Measurements from ENCODE around the gene RPL18.
"Not testable (repeated sequence)": the region's sequence is repeated elsewhere in the genome, so short reads cannot be mapped to it uniquely, and the experiment has no call there.

RPL18 gene

DNA sequence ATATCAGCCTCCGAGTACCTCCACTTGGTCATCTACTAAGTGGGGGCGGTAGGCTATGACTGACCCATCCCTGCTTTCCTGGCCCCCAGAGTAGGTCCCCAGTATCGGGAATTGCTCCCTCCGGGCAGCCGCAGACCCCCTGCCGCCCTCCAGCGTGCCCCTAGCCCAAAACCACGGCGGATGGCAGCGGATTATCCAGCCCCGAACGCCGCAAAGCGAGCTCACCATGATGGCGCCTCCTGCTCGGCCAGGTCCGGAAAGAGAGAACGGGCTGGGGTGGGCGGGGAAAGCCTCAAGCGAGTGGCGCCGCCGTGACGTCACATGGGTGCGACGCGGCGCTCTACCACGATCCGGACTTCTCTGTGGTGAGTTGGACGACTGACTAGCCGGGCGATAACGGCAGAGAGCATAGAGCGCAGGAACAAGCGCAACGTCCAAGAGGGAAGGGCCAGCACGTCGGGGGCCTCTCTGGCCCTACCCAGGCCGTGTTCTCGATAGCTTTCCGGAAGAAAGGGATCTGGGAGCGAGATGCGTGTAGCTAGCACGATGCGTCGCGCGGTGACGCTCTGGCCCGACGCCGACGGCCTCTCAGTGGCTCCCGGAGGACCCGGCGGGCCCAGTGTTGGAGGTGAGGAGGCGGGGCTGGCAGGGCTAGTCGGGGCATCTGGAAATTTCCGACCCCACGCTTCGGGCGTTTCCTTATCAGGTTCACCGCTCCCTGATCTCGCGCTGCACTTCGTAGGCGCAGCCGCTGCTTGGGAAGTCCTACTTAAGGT is at the start of gene RPL18, which contains the start of gene SPHK2:
RPL18 (minus strand) TSS at position 263 of the 776 bp plus-strand sequence; CDS start at position 228, 35 bp downstream.
SPHK2 (plus strand) TSS at position 591 of the 776 bp plus-strand sequence. CDS start 1,009 bp downstream, outside the sequence.
- DNase-seq, result peak; percentile 100

DNA sequence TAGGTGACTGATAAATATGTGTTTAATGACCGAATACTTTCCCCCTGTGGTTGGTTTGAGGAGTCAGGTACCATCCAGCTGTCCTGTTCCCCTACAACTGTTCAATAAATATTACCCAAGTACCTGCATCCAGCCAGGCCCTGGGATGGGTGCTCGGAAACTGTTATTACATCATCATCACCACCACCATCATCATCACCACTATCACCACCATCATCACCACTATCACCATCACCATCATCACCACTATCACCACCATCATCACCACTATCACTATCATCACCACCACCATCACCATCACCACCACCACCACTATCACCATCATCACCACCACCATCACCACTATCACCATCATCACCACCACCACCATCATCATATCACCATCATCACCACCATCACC is 49.8 kb upstream of the RPL18 start:
- DNase-seq, result no peak

DNA sequence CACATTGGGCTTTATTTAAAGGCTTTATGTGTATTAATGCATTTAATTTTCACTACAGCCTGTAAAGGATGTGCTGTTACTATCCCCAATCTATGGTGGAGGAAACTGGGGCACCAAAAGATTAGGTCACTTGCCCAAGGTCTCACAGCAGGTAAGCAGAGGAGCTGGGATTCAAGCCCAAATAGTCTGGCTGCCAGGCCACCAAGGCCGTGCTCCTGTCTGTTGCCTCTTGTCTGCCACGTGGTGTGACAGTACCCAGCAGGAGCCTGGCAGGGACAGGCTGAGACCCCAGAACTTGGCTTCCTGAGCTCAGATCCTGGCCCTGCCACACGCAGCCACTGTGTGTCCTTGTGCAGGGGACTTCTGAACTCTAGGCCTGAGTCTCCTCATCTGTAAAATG is 49.4 kb upstream of the RPL18 start:
- DNase-seq, result no peak

DNA sequence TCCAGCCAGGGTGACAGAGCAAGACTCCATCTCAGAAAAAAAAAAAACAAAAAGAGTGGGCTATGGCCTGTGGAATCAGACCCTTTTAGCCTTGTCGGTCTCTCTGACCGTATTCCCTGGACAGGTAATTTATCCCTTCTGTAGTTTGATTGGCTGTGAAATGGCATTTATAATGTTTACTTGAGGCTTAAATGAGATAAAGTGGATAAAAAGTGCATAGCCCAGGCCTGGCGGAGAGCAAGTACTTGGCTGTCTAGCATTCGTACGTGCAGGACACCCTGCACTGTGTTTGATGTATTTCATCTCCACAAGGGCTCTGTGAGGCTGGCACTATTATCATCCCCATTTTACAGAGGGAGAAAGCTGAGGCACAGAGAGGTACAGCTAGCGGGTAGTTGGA is 46.8 kb upstream of the RPL18 start:
- no peak for DNase-seq

DNA sequence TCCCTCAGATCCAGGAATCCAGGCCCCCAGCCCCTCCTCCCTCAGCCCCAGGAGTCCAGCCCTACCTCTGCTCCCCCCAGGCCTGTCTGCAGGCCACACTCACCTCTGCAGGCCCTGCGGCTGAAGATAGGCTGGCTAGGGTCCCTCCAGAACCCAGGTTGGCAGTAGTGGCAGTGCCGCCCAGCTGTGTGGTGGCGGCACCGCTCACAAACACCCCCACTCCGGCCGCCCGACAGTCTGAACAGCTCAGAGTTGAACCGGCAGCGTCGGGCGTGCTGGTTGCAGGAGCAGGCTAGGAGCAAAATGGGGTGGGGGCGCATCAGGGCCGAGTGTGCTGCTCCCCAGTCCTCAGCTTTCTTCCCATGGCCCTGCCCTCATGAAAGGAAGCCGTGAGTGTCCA is 45.5 kb upstream of the RPL18 start:
- no peak for DNase-seq

DNA sequence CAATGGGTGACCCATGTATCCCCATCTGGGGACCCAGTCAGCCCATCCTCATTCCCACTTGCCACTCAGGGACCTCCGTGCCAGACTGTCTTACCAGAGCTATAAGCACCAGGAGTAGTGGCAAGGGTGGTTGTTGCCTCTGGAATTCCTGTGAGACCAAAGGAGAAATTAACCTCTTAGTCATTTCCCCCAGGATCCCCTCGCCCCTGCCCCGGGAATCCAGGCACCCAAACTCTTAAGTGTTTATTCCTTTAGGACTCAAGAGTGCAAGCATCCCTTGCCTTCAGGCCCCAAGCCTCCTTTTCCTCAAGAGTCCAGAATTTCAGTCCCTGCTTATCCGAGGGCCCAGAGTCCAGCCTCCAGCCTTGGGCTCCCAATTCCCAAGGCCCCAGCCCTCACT is 44.7 kb upstream of the RPL18 start:
- DNase-seq, result no peak

DNA sequence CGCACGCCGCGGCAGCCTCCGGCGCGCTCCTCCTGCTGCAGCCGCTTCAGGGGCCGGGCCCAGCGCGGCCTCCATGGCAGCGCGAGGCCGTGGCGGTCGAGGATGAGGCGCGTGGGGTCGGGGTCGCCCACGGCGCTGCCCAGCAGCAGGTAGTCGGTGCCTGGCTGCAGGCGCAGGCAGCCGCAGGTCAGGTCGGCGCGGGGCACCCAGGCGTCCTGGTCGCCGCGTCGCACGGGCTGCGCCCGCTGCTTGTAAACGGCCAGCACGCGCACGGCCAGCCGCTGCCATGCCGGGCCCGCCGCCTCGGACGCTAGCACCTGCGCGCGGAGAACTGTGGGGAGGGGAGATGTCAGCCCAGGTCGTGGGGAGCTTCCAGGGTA is 42.7 kb upstream of the RPL18 start:
- DNase-seq, result no peak

DNA sequence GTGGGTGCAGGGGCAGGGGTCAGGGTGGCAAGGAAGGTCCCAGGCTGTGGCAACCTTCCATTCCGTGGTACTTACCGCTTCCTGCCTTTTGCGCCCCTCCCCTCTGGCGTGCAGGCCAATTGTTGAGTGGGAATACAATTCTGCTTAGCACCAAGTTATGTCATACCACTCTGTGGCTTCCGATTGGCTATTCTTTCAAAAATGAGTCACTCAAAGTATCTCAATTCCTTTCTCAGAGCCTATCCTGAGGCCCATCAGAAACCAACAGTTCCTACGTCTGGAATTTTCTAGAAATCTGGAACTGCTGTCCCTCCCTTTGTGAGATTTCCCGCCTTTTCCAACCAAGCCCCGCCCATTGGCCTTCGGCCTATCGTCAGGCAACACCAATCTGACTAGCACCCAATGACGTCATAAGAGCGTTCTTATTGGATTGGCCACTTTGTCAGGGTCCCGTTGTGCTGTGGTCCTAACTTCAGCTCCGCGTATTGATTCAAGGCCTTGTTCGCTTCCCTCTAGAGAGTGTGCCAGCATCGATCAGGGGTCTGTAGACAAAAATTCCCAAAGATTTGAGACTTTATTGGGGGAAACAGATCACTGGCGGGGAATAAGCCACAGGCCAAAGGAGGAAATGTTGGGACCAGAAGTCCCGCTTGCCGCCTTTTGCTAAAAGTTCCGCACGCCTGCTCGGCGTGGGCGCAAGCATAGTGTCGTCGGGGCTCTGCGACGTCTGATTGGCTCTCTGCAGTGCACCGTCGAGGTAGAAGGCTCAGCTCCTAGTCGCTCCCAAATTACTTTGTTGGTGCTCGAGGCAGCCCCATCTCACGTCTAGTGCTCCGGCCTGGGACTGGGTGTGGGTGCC is 42.1 kb upstream of the RPL18 start:
- DNase-seq, result peak; percentile 98

DNA sequence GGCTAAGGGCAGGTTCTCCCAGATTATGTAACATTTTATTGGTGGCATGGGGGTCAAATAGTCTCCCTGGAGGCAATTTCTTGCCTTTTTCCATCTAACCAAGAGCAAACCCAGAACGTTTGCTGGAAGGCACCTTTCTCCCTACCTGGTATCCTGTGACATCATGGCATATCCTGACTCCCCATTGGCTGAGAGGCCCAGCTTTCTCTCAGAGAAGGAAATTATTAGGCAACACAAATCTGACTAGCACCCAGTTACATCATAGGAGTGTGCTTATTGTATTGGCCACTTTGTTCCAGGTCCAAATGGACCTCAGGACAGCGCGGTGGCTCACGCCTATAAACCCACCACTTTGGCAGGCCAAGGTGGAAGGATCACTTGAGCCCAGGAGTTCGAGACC is 40.8 kb upstream of the RPL18 start:
- peak; percentile 13 for DNase-seq

DNA sequence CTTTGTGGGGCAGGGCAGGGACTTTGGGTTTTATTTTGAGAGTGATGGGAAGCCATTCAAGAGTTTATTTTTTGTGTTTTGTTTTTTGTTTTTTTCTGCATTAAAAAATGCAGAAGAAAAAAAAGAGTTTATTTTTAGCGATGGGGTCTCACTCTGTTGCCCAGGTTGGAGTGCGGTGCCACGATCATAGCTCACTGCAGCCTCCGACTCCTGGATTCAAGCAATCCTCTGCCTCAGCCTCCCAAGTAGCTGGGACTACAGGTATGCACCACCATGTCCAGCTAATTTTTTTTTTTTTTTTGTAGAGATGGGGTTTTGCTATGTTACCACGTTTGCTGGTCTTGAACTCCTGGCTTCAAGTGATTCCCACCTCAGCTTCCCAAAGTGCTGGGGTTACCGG is 39.5 kb upstream of the RPL18 start:
- DNase-seq, result no peak

DNA sequence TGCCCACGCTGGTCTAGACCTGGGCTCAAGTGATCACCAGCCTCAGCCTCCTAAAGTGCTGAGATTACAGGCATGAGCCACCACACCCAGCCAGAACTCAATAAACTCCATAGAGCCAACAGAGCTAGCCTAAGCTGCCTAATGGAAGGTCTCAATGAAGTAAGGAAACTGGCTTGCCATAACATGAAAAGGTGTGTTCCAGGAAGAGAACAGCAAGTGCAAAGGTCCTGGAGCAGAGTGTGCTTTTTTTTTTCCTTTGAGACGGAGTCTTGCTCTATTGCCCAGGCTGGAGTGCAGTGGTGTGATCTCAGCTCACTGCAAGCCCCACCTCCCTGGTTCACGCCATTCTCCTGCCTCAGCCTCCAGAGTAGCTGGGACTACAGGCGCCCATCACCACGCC is 38.9 kb upstream of the RPL18 start:
- DNase-seq, result not testable (repeated sequence)

DNA sequence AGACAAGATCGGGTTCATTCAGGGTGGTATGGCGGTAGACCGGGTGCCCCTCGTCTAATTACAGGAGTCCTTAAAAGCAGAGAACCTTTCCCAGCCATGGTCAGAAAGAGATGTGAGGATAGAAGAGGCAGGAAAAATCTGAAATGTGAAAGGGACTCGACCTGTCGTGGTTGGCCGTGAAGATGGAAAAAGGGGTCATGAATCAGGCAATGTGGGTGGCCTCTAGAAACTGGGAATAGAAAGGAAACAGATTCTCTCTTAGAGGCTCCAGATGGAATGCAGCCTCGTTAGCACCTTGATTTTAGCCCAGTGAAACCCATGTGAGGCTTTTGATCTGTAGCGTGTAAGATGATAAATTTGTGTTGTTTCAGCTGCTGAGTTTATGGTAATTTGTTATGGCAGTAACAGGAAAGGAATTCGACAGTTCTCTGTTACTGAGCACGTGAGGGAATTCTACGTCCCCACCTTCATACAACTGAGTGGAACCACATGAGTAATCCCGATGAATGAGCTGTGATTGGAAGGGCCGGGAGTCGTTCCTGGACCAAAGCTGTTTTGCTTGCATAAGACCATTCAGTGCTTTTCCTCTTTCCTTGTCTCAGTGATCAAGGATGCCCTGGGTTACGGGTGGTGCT is 38.0 kb upstream of the RPL18 start:
- no peak for DNase-seq

DNA sequence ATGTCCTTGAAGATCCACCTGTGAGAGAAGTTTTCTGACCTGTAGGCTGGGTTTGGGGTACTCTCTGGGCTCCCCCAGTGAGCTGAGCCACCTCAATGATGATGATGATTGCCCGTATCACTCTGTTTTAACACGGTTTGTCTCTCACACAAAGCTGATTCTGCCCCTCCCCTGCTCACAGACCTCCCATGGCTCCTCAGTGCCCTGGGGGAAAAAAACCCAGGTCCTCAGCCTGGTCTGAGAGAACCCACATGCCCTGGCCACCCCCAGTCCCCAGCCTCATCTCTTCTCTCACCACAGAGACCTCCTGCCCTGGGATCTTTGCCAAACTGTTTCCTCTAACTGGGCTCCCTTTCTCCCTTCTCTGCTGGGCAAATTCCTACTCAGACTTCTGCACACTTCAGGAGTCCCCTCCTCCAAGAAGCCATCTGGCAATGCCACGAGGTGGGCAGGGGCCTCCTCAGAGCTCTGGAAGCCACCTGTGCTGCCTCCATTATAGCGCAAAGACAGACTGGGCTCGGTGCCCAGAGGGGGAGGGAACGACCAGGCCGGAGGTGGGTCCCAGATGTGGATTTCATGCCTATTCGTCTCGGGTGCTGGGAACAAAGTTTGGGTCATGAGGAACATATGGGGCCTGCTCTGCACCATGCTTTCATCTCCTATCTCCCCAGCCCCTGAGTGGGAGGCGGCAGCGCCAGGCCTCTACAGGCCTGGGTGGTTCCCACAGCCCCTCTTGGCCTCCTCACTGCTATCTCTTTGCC is 35.5 kb upstream of the RPL18 start:
- DNase-seq, result peak; percentile 29

DNA sequence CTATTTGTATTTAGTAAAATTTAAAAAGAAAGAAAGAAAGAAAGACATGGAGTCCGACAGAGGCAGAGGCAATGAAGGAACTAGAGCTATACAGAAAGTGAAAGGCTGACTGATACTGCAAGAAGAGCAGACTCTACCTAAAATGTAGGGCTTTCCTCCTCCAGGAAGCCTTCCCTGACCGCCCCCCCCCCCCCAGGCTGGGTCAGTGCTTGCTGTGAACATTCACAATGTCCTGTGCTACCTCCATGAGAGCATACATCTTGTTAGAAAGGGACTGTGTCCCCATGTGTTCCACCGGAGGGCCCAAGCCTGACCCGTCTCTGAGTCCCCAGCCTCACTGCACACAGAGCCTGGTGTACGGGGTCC is 32.7 kb upstream of the RPL18 start:
- no peak for DNase-seq

DNA sequence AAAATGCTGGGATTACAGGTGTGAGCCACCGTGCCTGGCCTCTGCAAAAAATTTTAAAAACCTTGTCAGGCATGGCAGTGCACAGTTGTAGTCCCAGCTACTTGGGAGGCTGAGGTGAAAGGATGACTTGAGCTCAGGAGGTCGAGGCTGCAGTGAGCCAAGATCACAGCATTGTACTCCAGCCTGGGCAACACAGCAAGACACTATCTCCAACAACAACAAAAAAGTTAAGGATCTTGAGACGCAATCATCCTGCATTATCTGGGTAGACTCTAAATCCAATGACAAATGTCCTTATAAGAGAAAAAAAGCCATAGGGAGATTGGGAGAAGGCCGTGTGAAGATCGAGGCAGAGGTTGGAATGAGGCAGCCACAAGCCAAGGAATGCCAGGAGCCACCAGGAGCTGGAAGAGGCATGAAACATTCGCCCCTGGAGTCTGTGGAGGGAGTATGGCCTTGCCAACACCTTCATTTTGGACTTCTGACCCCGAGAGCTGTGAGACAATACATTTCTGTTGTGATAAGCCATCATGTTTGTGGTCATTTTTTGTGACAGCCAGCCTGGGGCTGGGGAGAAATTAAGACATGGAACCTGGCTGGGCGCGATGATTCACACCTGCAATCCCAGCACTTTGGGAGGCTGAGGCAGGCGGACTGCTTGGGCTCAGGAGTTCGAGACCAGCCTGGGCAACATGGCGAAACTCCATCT is 32.1 kb upstream of the RPL18 start:
- DNase-seq, result no peak

DNA sequence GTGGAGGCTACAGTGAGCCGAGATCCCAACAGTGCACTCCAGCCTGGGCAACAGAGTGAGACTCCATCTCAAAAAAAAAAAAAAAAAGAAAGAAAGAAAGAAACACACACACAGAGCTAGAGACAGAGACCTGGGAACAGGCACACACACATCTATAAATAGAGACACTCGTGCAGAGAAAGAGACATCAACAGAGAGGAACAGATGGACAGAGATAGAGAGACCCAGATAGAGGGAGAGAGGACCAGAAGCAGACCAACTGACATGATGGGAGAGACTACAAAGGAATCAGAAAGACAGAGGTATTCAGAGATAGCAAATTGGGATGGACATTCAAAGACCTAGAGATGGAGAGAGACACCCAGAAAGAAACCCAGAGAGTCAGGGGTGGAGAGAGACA is 29.2 kb upstream of the RPL18 start:
- no peak for DNase-seq

DNA sequence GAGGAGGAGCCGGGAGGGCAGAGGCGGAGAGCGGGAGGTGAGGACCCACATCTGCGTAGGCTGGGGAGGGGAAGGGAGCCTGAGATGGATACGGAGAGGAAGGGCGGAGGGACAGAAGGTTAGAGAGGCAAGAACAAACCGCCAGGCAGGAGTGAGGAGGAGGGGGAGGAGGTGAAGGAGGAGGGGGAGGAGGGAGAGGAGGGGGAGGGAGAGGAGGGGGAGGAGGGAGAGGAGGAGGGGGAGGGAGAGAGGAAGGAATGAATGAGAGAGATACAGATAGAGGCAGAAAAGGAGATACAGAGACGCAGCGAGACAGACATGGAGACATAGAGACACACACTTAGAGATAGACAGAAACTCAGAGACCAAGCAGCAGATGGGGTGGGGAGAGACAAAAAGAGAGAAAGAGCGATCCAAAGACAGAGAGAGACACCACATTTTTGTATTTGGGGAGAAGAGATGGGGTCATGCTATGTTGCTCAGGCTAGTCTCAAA is 27.8 kb upstream of the RPL18 start:
- DNase-seq, result no peak

DNA sequence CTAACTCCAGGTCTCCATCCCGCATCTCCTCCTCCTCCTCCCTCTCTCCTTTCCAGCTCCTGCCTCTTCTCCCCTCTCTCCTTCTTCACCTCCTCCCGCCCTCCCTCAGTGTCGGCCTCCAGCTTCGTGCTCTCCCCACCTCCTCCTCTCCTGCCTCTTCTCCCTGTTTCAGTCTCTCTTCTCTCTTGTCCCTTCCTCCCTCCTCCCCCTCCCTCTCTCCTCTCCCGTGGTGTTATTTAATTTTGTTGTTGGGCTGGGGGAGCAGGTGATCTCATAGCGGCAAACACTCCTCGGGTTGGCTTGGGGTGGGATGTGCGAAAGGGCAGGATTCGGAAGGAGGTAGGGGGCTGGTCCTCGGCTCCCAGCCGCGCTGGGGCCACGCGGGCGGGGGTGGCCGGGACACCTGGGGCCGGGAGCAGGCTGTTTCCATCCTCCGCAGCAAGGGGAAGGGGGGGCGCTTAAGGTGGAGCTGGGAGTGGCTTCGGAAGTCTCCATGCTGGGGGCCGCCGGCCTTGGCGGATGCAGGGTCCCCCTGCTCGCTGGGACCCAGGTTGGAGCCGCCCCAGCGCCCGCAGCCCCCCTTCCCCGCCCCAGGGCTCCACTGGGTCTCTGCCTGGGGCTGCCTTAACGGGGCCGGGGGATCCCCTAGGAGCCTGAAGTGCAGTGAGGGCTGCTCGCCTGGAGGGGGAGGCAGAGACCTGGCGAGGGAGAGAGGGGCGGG is 27.2 kb upstream of the RPL18 start, which contains the start of gene CA11:
CA11 (minus strand) TSS at position 187 of the 721 bp plus-strand sequence. CDS start 555 bp downstream, outside the sequence.
- DNase-seq, result peak; percentile 95

DNA sequence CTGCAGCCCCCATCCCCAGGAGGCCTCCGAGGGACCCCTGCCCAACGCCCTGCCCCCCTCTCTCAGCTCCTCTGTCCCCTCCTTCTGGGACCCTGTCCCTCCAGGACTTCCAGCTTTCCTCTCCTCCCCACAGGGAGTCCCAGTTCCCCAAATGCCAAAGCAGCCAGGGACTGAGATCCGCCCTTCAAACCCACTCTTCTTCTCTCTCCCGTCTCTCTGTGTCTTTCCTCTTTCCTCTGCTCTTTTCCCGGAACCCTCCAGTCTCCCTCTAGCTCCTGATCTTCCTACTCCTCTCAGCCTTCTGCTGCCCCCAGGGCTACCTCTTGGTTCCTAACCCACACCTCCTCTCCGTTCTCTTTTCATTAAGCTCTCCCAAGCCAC is 26.6 kb upstream of the RPL18 start:
- DNase-seq, result no peak

DNA sequence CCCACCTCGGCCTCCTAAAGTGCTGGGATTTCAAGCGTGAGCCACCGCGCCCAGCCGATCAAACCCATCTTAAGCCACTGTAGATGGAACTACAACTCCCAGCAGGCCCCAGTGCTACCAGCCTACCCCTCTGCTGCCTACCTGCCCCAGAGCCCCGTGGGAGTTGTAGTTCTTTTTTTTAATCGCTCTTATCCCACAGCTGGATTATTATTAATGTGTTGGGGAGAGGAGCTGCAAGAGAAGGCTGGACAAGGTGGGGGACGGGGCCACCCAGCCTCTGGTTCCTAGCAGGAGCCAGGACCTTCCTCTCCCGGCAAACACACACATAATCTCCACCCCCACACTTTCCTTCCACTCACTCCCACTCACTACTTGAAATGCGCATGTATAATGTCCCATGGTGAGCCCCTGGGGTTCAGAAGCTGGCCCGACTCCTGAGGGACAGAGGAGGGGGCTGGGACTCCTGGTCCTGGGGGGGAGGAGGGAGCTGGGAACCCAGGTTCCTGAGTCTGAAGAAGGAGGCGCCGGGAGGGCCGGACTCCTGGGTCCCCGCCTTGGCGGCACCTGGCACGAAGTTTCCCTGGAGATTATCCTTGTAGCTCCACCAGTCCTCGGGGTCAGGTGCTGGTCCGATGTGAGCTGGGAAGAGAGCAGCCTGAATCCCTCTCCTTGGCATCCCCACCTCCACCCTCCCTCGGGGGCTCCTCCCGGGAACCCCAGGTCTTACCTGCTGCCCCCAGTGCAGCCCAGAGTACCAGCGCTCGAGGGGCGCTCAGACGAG is 26.1 kb upstream of the RPL18 start:
- DNase-seq, result peak; percentile 88

All from OCI-M1 (cell line).